ENCODE data around the gene SVIL. TPM values are rescaled to one million over a fixed set of nuclear protein-coding genes. Genes with fewer than 3 reads are reported as not detected.

The SVIL gene, protein sequence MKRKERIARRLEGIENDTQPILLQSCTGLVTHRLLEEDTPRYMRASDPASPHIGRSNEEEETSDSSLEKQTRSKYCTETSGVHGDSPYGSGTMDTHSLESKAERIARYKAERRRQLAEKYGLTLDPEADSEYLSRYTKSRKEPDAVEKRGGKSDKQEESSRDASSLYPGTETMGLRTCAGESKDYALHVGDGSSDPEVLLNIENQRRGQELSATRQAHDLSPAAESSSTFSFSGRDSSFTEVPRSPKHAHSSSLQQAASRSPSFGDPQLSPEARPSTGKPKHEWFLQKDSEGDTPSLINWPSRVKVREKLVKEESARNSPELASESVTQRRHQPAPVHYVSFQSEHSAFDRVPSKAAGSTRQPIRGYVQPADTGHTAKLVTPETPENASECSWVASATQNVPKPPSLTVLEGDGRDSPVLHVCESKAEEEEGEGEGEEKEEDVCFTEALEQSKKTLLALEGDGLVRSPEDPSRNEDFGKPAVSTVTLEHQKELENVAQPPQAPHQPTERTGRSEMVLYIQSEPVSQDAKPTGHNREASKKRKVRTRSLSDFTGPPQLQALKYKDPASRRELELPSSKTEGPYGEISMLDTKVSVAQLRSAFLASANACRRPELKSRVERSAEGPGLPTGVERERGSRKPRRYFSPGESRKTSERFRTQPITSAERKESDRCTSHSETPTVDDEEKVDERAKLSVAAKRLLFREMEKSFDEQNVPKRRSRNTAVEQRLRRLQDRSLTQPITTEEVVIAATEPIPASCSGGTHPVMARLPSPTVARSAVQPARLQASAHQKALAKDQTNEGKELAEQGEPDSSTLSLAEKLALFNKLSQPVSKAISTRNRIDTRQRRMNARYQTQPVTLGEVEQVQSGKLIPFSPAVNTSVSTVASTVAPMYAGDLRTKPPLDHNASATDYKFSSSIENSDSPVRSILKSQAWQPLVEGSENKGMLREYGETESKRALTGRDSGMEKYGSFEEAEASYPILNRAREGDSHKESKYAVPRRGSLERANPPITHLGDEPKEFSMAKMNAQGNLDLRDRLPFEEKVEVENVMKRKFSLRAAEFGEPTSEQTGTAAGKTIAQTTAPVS (N-terminal part only)
- total RNA-seq (100 to 1,000 TPM in 1 of 2 donors, 10 to 100 TPM in 1; 81.4 to 119 TPM), polyA plus RNA-seq (ENCODE audit: insufficient read length in 2 of 2) (10 to 100 TPM; 30.2 to 32.0 TPM)
- long read RNA-seq, donor 1, result 0 reads
- long read RNA-seq, donor 2, result 0 reads
- long read RNA-seq, donor 3, partial matches to known transcripts, result 0 of 6 reads
- long read RNA-seq, donor 3, other reads (novel, unspliced or antisense), result 6 of 6 reads
- long read RNA-seq, donor 4, partial matches to known transcripts, result 7 of 7 reads
- long read RNA-seq, donor 4, other reads (novel, unspliced or antisense), result 0 of 7 reads

DNA sequence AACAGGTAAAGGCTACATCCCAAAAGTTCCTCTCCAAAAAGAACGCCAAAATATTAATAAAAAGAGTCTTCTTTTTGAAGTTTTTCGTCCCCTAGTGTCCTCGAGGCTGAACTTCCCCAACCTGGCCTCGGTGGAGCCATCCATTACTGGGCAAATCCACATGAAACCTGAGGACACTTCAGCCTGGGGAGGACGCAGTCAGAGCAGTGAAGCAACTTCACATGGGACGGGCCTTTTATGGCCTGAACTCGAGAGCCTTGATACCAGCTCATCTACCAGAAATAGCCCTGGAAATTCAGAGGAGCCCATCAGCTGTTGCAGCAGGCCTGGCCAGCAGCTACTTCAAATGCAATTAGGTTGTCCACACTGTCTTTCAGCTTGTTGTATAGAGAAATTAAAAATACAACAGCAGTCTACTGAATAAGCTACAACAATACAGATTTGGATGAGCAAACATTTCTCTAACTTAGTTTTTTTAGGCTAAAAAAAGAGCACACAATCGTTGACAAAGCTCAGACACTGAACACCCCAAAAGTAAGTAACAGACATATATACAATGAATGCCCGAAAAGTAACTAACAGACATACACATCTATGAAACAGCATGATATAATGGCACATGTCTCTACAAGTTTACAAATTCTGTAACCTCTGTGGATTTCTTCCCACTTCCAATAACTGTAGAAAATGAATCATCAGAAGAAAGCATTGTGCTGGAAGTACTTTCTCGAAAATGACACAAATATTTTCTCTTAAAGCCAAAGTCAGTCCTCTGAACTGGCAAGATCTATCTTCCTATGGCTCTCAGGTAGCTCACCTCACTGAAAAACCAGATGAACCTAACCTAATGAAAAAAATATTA is at the start of gene SVIL:
Gene SVIL, minus strand, starts transcription at position 208 of the 862 bp plus-strand sequence. CDS start 79,913 bp downstream, outside the sequence.
- Histone ChIP-seq H3K27ac (ENCODE audit: low read depth, low read length) (peak within 1 kb of the TSS; percentile 68), H3K36me3 (ENCODE audit: control insufficient read depth, insufficient read depth, low read length) (no peaks in the 10 kb centered on the region), H3K9me3 (ENCODE audit: control insufficient read depth, insufficient read depth, low read length) (no peaks in the 10 kb centered on the region), H3K4me3 (ENCODE audit: low read depth, low read length) (no peak within 1 kb of the TSS), H3K4me1 (ENCODE audit: control insufficient read depth, insufficient read depth, low read length) (peaks cover 3% of the 10 kb centered on the region), H3K27me3 (ENCODE audit: control insufficient read depth, insufficient read depth, low read length) (no peaks in the 10 kb centered on the region)
- WGBS (ENCODE audit: insufficient coverage), result 56% methylated on average over 9 of the region's 10 CpGs
- no peak for DNase-seq (ENCODE audit: low read depth in 4 of 6, low spot score in 6 of 6)

DNA sequence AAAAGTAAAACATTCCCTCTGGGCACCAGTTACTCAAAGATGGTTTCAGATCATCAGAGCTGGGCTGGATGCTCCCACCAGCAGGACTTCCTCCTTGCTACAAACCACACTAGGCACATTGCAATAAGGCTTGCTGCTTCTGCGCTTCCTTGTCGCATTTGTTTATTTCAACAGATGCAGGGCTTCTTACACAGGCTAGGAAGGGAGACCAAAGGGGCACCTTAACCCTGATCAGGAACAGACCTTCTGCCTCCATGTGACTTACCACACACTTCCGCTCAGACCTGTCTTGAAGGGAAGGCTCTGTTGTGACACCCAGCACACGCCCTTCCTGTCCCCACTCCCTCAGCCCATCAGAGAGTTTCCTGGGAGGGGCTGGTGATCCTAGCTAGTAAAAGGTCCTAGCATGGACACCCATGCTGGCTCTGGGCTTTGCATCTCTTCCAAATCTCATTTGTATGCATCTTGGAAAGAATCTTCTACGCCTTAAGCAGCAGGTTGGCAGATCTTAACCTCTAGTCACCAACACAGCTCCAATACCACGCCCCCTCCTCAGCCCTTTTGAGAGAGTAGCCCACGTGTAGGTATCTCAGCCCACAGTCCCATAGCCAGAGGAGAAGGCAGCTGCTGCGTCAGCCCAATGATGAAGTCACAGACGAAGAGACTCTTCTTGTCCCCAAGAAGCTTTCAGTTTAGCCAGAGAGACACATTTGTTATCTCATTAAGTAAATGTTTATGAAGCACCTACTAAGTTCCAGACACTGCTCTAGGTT is 47.1 kb upstream of the SVIL start:
- H3K27ac ChIP-seq (ENCODE audit: low read depth, low read length), result no peak overlapping the region
- no peaks in the 10 kb centered on the region for H3K27me3 ChIP-seq (ENCODE audit: control insufficient read depth, insufficient read depth, low read length)
- DNase-seq (ENCODE audit: low read depth in 4 of 6, low spot score in 6 of 6), result no peak
- WGBS (ENCODE audit: insufficient coverage), result 85% methylated on average over 5 of the region's 9 CpGs
- no peaks in the 10 kb centered on the region for H3K36me3 ChIP-seq (ENCODE audit: control insufficient read depth, insufficient read depth, low read length)
- H3K4me3 ChIP-seq (ENCODE audit: low read depth, low read length), result no peak overlapping the region
- H3K4me1 ChIP-seq (ENCODE audit: control insufficient read depth, insufficient read depth, low read length), result no peaks in the 10 kb centered on the region
- H3K9me3 ChIP-seq (ENCODE audit: control insufficient read depth, insufficient read depth, low read length), result no peaks in the 10 kb centered on the region

DNA sequence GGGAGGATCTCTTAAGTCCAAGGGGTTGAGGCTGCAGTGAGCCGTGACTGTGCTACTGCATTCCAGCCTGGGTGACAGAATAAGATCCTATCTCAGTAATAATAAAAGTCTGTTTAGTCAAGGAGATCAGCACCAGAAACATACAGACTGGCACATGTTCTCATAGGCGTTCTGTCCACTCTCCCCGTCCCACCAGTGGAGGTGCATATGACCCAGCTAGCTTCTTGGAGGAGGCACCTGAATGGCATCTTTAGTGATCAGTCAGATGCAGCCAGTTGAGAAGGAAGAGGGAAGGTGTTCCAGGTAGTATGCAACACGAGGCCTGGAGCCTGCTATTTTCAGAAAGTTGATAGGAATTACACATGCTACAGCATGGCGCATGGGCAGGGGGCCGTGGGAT is 45.3 kb upstream of the SVIL start:
- Histone ChIP-seq H3K9me3 (ENCODE audit: control insufficient read depth, insufficient read depth, low read length) (peaks cover 4% of the 10 kb centered on the region), H3K27ac (ENCODE audit: low read depth, low read length) (no peak overlapping the region), H3K36me3 (ENCODE audit: control insufficient read depth, insufficient read depth, low read length) (no peaks in the 10 kb centered on the region), H3K4me3 (ENCODE audit: low read depth, low read length) (no peak overlapping the region), H3K27me3 (ENCODE audit: control insufficient read depth, insufficient read depth, low read length) (no peaks in the 10 kb centered on the region), H3K4me1 (ENCODE audit: control insufficient read depth, insufficient read depth, low read length) (no peaks in the 10 kb centered on the region)
- 91% methylated on average over 4 of the region's 6 CpGs for WGBS (ENCODE audit: insufficient coverage)
- no peak for DNase-seq (ENCODE audit: low read depth in 4 of 6, low spot score in 6 of 6)

DNA sequence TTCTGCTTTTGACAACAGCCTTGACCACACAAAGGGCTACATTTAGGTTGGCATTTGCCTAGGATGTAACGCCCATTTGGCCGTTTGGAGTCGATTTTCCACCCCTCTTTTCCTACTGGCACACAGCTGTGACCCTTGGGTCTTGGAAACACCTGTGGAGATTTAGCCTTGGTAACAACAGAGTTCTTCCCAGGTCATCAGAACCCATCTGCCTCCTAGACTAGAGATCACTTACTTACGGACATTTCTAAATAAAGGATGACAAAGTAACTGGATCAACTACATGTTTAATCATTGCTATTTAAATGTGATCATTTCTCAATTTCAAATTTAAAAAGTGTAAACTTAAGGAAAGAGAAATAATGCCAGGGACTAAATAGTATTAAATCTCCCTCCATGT is 42.0 kb upstream of the SVIL start:
- no peaks in the 10 kb centered on the region for H3K4me1 ChIP-seq (ENCODE audit: control insufficient read depth, insufficient read depth, low read length)
- H3K27me3 ChIP-seq (ENCODE audit: control insufficient read depth, insufficient read depth, low read length), result no peaks in the 10 kb centered on the region
- DNase-seq (ENCODE audit: low read depth in 4 of 6, low spot score in 6 of 6), result no peak
- 77% methylated on average over 3 of the region's 4 CpGs for WGBS (ENCODE audit: insufficient coverage)
- H3K4me3 ChIP-seq (ENCODE audit: low read depth, low read length), result no peak overlapping the region
- no peaks in the 10 kb centered on the region for H3K36me3 ChIP-seq (ENCODE audit: control insufficient read depth, insufficient read depth, low read length)
- peaks cover 4% of the 10 kb centered on the region for H3K9me3 ChIP-seq (ENCODE audit: control insufficient read depth, insufficient read depth, low read length)
- no peak overlapping the region for H3K27ac ChIP-seq (ENCODE audit: low read depth, low read length)

DNA sequence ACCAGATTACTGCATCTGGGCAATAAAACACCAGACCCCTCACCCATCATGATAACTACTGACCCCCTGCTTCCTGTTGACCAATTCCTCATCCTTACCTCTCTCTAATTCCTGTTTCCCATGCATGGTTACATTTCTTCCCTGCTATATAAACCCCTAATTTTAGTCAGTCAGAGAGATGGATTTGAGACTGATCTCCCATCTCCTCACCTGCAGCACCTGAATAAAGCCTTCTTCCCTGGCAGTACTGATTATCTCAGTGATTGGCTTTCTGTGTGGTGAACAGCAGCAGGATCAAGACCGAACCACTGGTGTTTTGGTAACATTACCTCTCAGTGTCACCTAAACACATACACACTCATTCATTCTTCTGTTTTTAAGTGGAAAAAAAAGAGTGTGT is 41.2 kb upstream of the SVIL start:
- no peak for DNase-seq (ENCODE audit: low read depth in 4 of 6, low spot score in 6 of 6)
- Histone ChIP-seq H3K4me3 (ENCODE audit: low read depth, low read length) (no peak overlapping the region), H3K27ac (ENCODE audit: low read depth, low read length) (no peak overlapping the region), H3K36me3 (ENCODE audit: control insufficient read depth, insufficient read depth, low read length) (no peaks in the 10 kb centered on the region), H3K9me3 (ENCODE audit: control insufficient read depth, insufficient read depth, low read length) (peaks cover 4% of the 10 kb centered on the region), H3K27me3 (ENCODE audit: control insufficient read depth, insufficient read depth, low read length) (no peaks in the 10 kb centered on the region), H3K4me1 (ENCODE audit: control insufficient read depth, insufficient read depth, low read length) (no peaks in the 10 kb centered on the region)
- no CpG with 5 or more reads among the region's 1 CpG for WGBS (ENCODE audit: insufficient coverage)

DNA sequence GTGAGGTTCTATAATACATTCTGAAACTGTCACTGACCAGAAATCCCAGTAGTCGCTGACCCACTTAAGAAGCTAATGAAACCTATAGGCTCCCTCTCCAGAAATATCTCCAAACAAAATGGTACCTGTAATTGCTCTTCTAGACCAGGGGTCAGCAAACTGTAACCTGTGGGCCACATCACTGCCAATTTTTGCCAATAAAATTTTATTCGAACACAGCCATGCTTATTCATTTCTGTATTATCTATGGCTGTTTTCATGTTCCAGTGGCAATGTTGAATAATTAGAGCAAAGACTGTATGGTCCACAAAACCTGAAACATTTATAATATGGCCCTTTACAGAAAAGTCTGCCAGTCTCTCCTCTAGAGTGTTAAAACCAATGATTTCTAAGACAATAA is 37.2 kb upstream of the SVIL start:
- no peak for DNase-seq (ENCODE audit: low read depth in 4 of 6, low spot score in 6 of 6)
- Histone ChIP-seq H3K9me3 (ENCODE audit: control insufficient read depth, insufficient read depth, low read length) (peaks cover 4% of the 10 kb centered on the region), H3K36me3 (ENCODE audit: control insufficient read depth, insufficient read depth, low read length) (no peaks in the 10 kb centered on the region), H3K27me3 (ENCODE audit: control insufficient read depth, insufficient read depth, low read length) (no peaks in the 10 kb centered on the region), H3K27ac (ENCODE audit: low read depth, low read length) (no peak overlapping the region), H3K4me1 (ENCODE audit: control insufficient read depth, insufficient read depth, low read length) (no peaks in the 10 kb centered on the region), H3K4me3 (ENCODE audit: low read depth, low read length) (no peak overlapping the region)
- 86% methylated on average over 1 of the region's 2 CpGs for WGBS (ENCODE audit: insufficient coverage)

DNA sequence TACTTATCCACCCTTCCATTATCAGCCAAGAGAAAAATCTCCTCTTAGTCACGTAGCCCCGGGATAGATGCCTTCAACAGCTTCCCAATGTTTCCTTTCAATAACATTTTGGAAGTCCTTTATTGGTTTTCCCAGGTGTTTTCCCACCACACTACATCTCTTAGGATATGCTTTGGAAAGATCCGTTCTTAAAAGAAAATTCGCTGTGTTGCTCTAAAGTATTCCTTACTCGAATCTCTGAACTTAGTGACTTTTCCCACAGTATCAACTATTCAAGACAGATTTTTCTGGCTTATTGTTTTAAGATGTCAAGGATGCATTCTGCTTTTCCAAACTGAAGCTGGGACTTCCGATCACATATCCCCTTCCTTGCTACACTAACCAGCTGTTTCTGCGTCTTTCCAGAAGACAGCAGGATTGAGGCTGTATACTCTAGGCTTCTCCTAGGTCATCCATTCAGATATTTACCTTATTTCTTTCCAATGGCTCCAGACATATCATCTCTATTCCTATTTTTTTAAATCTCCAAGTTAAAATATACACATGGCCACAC is 36.5 kb upstream of the SVIL start:
- no peaks in the 10 kb centered on the region for H3K36me3 ChIP-seq (ENCODE audit: control insufficient read depth, insufficient read depth, low read length)
- WGBS (ENCODE audit: insufficient coverage), result 85% methylated on average over 6 of the region's 7 CpGs
- peaks cover 4% of the 10 kb centered on the region for H3K9me3 ChIP-seq (ENCODE audit: control insufficient read depth, insufficient read depth, low read length)
- H3K4me3 ChIP-seq (ENCODE audit: low read depth, low read length), result no peak overlapping the region
- no peaks in the 10 kb centered on the region for H3K4me1 ChIP-seq (ENCODE audit: control insufficient read depth, insufficient read depth, low read length)
- no peak for DNase-seq (ENCODE audit: low read depth in 4 of 6, low spot score in 6 of 6)
- H3K27ac ChIP-seq (ENCODE audit: low read depth, low read length), result no peak overlapping the region
- no peaks in the 10 kb centered on the region for H3K27me3 ChIP-seq (ENCODE audit: control insufficient read depth, insufficient read depth, low read length)

DNA sequence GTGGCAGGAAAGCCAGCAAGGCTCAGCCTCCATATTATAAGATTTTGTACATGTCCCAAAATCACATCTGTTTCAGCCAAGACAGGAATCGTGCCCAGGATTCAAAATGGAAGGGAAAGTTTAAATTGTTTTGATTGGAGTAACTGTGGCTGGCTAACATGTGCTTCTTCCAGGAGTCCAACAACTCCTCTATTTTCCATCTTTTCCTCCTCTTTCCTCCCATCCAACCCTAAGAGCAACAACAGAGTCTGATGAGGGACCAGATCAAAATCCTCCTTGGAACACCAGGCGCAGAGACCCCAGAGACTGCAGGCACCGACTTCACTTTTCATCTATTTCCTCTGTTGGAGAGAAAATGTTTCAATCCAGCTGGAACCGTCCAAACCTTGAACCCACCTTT is 36.0 kb upstream of the SVIL start:
- DNase-seq (ENCODE audit: low read depth in 4 of 6, low spot score in 6 of 6), result no peak
- 93% methylated on average over 3 of the region's 4 CpGs for WGBS (ENCODE audit: insufficient coverage)

More for the DNA sequence above, 36.0 kb upstream of the SVIL start:
- H3K27me3 ChIP-seq (ENCODE audit: control insufficient read depth, insufficient read depth, low read length), result no peaks in the 10 kb centered on the region
- no peak overlapping the region for H3K4me3 ChIP-seq (ENCODE audit: low read depth, low read length)
- H3K27ac ChIP-seq (ENCODE audit: low read depth, low read length), result no peak overlapping the region
- no peaks in the 10 kb centered on the region for H3K4me1 ChIP-seq (ENCODE audit: control insufficient read depth, insufficient read depth, low read length)
- H3K36me3 ChIP-seq (ENCODE audit: control insufficient read depth, insufficient read depth, low read length), result no peaks in the 10 kb centered on the region
- H3K9me3 ChIP-seq (ENCODE audit: control insufficient read depth, insufficient read depth, low read length), result peaks cover under 1% of the 10 kb centered on the region

All from spinal cord (tissue), 10 donors.